ENCODE data around the gene ZMYND15.

Gene ZMYND15

GRCh38 chr17:4722678-4723240 is 16.9 kb upstream of the ZMYND15 start:
- no peak for DNase-seq (ENCODE audit: low read depth in 2 of 2)
- TF ChIP-seq CTCF (IDR thresholded peaks at IDR 0.05; ENCODE audit: low read depth, low read length): no peak
- H3K4me3 ChIP-seq (replicated peaks in 1 of 2; ENCODE audit: low read depth in 2 of 2, low read length in 2 of 2): no peak overlapping the region

- no peak for TF ChIP-seq CTCF (IDR thresholded peaks at IDR 0.05; ENCODE audit: low read depth, low read length)
- no peak for DNase-seq (ENCODE audit: low read depth in 2 of 2)
- H3K4me3 ChIP-seq (replicated peaks in 1 of 2; ENCODE audit: low read depth in 2 of 2, low read length in 2 of 2): no peak overlapping the region
Observed at GRCh38 chr17:4724650-4725049, 15.0 kb upstream of the ZMYND15 start.

GRCh38 chr17:4725646-4726310 is 13.9 kb upstream of the ZMYND15 start:
- H3K4me3 ChIP-seq (replicated peaks in 1 of 2; ENCODE audit: low read depth in 2 of 2, low read length in 2 of 2): no peak overlapping the region
- no peak for TF ChIP-seq CTCF (IDR thresholded peaks at IDR 0.05; ENCODE audit: low read depth, low read length)
- DNase-seq (ENCODE audit: low read depth in 2 of 2): no peak

- no peak for TF ChIP-seq CTCF (IDR thresholded peaks at IDR 0.05; ENCODE audit: low read depth, low read length)
- no peak overlapping the region for H3K4me3 ChIP-seq (replicated peaks in 1 of 2; ENCODE audit: low read depth in 2 of 2, low read length in 2 of 2)
- DNase-seq (ENCODE audit: low read depth in 2 of 2): peak in 1 of 2 donors; percentile 41
Observed at GRCh38 chr17:4728124-4728523, 11.5 kb upstream of the ZMYND15 start.

- TF ChIP-seq CTCF (IDR thresholded peaks at IDR 0.05; ENCODE audit: low read depth, low read length): peak; percentile 22
- no peak for DNase-seq (ENCODE audit: low read depth in 2 of 2)
- no peak overlapping the region for H3K4me3 ChIP-seq (replicated peaks in 1 of 2; ENCODE audit: low read depth in 2 of 2, low read length in 2 of 2)
Observed at GRCh38 chr17:4733073-4733531, 6.5 kb upstream of the ZMYND15 start.

- TF ChIP-seq CTCF (IDR thresholded peaks at IDR 0.05; ENCODE audit: low read depth, low read length): no peak
- no peak for DNase-seq (ENCODE audit: low read depth in 2 of 2)
- H3K4me3 ChIP-seq (replicated peaks in 1 of 2; ENCODE audit: low read depth in 2 of 2, low read length in 2 of 2): no peak overlapping the region
Observed at GRCh38 chr17:4734857-4735475, 4.7 kb upstream of the ZMYND15 start.

Measured in cardiac fibroblast (primary cell).